SK-N-SH (cell line): Measurements from ENCODE around the gene LPP.

Experiments
- CTCF ChIP-seq: fragments of 200-600 bp; sonication (generic); IDR thresholded peaks from 2 replicates; pipeline ENCODE4 v1.6.1; 2017; ENCODE audit warnings: antibody characterized with exemption, mild to moderate bottlenecking, moderate library complexity
- EP300 ChIP-seq, 2 experiments: IDR thresholded peaks; 2 replicates each; pipeline versions ENCODE4 v1.4.0 to v1.6.1; 2012; ENCODE audit warnings: borderline replicate concordance in 1 of 2, low read depth in 1 of 2, low read length in 1 of 2
- EZH2phosphoT487 ChIP-seq: fragments of 200-600 bp; sonication (generic); IDR thresholded peaks from 2 replicates; pipeline ENCODE4 v1.6.1; 2017; ENCODE audit warnings: low read depth, mixed run types, mild to moderate bottlenecking, antibody characterized with exemption, moderate library complexity, borderline replicate concordance
- GABPA ChIP-seq: IDR thresholded peaks from 2 replicates; pipeline ENCODE4 v1.4.0; 2012; ENCODE audit warnings: low read depth, mild to moderate bottlenecking
- JUND ChIP-seq: IDR thresholded peaks from 2 replicates; pipeline ENCODE4 v1.4.0; 2012
- PBX3 ChIP-seq: IDR thresholded peaks from 2 replicates; pipeline ENCODE4; 2012
- SIN3A ChIP-seq: IDR thresholded peaks from 2 replicates; pipeline ENCODE4 v1.6.1; 2012; ENCODE audit warnings: low read depth, mild to moderate bottlenecking, low read length, moderate library complexity, borderline replicate concordance
- SMC3 ChIP-seq: IDR thresholded peaks from 2 replicates; pipeline ENCODE4 v1.6.1; 2012; ENCODE audit warnings: low read depth, low read length, improper control_type of control experiment
- USF2 ChIP-seq: fragments of 150-350 bp; IDR thresholded peaks from 2 replicates; pipeline ENCODE4 v1.6.1; 2017; ENCODE audit warnings: antibody characterized with exemption, low read length, low read depth, borderline replicate concordance
- TF ChIP-seq, protein P1 (sequence below): IDR thresholded peaks from 2 replicates; pipeline ENCODE4 v1.4.0; 2012; ENCODE audit warnings: low read depth
- TF ChIP-seq, protein P2 (sequence below): IDR thresholded peaks from 2 replicates; pipeline ENCODE4 v1.4.0; 2012; ENCODE audit warnings: low read depth, borderline replicate concordance

- TF ChIP-seq CTCF (no peak), SIN3A (no peak), PBX3 (no peak), SMC3 (no peak), EZH2phosphoT487 (no peak), JUND (no peak), USF2 (no peak), GABPA (no peak), EP300 (IDR thresholded peaks at IDR 0.05; ENCODE audit: borderline replicate concordance in 1 of 2, low read depth in 1 of 2, low read length in 1 of 2) (no peak)
- TF ChIP-seq, protein P1, sequence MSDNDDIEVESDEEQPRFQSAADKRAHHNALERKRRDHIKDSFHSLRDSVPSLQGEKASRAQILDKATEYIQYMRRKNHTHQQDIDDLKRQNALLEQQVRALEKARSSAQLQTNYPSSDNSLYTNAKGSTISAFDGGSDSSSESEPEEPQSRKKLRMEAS: no peak
- TF ChIP-seq, protein P2, sequence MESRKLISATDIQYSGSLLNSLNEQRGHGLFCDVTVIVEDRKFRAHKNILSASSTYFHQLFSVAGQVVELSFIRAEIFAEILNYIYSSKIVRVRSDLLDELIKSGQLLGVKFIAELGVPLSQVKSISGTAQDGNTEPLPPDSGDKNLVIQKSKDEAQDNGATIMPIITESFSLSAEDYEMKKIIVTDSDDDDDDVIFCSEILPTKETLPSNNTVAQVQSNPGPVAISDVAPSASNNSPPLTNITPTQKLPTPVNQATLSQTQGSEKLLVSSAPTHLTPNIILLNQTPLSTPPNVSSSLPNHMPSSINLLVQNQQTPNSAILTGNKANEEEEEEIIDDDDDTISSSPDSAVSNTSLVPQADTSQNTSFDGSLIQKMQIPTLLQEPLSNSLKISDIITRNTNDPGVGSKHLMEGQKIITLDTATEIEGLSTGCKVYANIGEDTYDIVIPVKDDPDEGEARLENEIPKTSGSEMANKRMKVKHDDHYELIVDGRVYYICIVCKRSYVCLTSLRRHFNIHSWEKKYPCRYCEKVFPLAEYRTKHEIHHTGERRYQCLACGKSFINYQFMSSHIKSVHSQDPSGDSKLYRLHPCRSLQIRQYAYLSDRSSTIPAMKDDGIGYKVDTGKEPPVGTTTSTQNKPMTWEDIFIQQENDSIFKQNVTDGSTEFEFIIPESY: no peak
Measured at GRCh38 chr3:188465311-188465710, 311.4 kb downstream of the LPP start.
